NK-92 (cell line): ENCODE results near the gene ITGAL.

Experiments used
- DNase-seq: peaks from one replicate; lab custom pipeline; 2025; ENCODE audit not compliant: unreplicated experiment; lab: John Stamatoyannopoulos, UW

Gene ITGAL

DNA sequence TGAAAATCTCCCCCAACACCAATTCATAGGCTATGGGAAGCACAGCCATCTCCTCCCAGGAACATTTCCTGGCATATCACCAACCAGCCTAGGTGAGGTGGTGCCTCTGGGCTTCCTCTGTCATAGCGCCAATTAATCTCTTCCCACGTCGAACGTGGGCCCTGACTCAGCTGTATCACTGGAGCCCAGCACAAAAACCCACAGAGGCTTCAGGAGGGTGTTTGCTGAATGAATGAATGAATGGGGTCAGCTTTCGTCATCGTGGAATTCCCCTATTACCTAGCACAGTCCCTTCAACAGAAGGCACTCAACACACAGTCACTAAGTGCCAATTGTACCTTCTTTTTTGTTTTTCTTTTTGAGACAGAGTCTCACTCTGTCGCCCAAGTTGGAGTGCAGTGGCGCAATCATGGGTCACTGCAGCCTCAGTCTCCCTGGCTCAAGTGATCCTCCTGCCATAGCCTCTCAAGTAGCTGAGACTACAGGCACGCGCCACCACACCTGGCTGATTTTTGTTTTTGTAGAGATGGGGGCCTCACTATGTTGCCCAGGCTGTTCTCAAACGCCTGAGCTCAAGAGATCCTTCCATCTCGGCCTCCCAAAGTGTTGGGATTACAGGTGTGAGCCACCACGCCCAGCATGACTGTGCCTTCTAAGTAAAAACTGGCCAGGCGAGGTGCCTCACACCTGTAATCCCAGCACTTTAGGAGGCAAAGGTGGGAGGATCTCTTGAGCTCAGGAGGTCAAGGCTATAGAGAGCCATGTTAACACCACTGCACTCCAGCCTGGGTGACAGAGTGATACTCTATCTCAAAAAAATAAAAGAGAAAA, 94.8 kb downstream of the ITGAL start:
- DNase-seq: no peak

DNA sequence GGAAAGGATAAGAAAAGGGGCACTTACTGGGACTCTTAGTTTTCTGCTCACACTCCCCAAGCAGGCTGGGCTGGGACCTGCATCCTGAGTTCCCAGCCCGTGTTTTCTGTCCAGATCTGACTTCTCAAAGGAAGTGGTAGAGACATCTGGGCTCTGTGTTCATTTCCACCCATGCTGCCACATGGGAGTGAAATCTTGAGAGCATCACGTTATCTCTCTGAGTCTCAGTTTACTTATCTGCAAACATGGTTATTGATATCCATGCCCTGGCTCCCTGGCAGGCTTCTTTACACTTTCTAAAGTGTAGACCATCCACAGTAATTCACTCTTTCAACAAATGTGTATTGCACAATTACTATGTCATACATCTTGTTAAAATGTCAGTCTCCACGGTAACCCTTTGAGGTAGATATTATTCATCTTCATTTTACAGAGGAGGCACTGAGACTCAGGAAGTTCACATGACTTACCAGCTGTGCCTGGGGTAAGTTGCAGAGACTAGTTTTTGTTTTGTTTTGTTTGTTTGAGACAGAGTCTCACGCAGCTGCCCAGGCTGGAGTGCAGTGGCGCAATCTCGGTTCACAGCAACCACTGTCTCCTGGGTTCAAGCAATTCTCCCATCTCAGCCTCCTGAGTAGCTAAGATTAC, 95.6 kb downstream of the ITGAL start:
- DNase-seq: no peak

DNA sequence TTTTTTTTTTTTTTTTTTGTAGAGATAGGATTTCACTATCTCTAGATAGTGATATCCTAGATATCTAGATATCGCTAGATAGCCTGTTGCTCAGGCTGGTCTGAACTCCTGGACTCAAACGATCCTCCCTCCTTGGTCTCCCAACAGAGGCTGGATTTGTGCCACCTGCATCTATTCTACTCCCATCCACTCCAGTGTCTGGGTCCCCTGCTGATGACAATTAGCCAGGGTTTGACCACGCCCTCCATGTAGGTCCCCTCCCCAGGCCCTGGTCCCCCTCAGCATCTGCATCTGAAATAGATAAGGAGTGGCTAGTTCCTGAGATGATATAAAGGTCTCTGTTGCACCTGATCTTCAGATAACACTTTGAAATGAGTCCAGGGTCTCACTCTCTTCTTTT, 96.7 kb downstream of the ITGAL start:
- DNase-seq: no peak

DNA sequence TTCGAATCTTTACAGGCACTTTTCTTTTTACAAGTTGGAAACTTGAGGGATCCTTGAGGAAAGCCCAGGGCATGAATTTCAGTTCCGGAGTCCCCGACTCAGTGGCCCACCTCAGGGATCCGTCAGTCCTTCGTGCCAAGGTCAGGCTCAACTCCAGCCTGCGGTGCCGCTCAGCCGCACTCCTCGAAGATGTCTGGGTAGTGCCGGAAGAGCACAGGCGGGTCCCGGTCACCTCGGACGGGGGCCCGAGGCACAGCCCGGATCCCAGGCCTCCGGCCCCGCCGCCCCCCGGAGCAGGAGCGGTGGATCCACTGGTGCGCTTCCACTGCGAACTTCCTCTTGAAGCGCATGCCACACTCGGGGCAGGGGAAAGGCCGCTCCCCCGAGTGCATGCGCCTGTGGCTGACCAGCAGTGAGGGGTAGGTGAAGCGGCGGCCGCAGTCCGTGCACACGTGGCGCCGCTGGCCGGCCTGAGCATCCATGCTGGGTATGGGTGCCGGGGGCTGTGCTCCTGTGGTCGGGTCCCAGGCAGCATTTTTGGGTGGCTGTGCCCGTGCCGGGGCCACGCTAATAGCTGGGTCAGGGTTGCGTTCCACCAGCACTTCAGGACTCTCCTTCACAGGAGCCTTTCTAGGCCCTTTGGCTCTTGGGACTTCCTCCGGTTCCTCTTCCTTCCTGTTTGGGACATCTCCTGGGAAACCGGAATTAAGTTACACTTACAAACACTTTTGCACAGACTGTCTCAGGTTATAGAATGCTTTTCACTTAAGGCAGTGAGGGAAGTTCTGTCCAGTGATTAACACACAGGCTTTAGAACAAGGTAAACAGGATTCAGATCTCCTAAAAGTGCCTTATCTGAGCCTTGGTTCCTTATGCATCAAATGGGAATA, 97.4 kb downstream of the ITGAL start:
- DNase-seq: no peak

DNA sequence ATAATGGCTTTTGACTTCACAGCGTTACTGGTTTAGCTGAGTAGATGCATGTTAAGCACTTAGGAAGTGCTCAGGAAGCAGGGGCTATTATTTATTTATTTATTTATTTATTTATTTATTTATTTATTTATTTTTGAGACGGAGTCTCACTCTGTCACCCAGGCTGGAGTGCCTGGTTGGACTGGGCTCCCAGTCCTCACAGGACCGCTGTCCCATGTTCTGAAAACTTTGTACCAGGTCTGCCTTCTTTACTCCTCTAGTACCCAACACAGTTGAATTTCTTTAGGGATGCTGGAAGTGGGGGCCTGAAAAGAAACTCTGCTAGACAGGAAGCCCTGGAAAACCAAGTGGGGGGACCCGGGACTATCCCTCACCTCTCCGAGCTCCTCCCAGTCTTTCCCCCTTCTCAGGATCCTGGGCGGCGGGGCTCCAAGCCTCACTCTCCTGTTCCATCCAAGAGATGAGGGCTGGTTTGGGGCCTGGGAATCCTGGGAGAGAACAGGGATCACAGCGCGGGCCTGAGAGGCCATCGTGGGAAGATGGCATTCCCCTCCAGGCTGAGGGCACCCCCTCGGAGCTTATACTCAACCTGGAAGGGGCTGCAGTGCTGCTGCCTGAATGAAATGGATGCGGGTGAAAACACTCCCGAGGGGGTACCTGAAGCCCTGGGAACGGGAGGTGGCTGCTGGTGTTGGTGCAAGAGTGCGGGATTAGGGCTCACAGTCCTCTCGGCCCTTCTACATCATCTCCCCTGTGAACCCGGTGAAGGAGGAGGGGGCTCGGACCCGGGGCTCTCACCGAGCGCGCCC, 98.3 kb downstream of the ITGAL start:
- DNase-seq: no peak

DNA sequence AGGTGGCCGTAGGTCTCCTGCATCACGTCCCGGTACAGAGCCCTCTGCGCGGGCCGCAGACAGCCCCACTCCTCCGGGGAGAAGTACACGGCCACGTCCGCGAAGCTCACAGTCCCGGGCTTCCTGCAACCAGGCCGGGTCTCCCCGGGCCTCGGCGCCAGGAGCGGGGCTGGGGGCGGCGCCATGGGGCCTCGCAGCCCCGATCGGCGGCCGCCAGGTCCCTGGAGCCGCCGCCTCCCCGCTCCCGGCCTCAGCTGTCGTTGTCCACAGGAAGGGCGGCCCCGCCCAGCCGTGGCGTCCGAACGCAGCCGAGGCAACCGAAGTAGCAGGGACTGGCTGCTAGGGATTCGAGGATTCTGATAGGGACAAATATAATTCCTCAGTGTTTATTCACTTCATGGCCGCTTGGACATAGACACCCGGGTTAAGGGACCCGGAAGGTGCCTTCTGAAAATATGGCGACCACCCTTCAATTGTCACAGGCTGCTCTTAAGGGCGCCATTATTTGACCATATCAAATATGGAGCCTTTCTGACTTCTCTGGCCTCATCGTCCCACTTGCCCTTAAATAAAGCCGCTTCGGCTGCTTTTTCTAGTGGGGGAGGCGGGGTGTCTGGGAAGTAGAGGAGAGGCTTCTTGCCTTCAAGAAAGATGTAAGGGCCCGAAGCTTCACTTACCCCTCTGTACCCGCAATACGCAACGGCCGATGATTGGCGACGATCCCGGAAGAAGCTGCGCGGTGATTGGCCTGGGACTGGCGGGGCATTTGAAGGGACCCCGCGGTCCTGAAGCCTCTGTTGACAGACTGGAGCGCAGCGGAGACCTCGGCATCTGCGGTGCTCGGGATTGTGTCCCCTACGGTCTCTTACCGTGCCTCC, 99.1 kb downstream of the ITGAL start, which contains the start of gene ZNF688:
ZNF688 (minus strand) TSS at position 270 of the 878 bp plus-strand sequence; CDS start at position 185, 85 bp downstream.
- DNase-seq: peak; percentile 79
